Body of pancreas (tissue), 4 donors: Measurements from ENCODE around the gene NUP98.

Experiments
- CTCF ChIP-seq, 7 experiments: fragments of 450-650 bp in 4 of 7; fragments of 200-600 bp in 3 of 7; sonication (generic) in 3 of 7; IDR thresholded peaks; one replicate each; pipeline ENCODE4 v1.5.1; 2016 to 2019; ENCODE audit warnings: antibody characterized with exemption in 7 of 7
- POLR2A ChIP-seq, 3 donors: fragments of 450-650 bp; IDR thresholded peaks; one replicate each; pipeline ENCODE4 v1.6.1; 2016; ENCODE audit warnings: antibody characterized with exemption in 3 of 3, mild to moderate bottlenecking in 2 of 3

- TF ChIP-seq CTCF (IDR thresholded peaks at IDR 0.05) (no peak), POLR2A (IDR thresholded peaks at IDR 0.05) (no peak)
Observed at GRCh38 chr11:3707176-3707575, 90.2 kb downstream of the NUP98 start.
